HG02678 (cell line): Measurements from ENCODE around the gene ROBO3.

Experiments used
- ATAC-seq: cut with Tn5 transposase; IDR thresholded peaks from one replicate; pipeline ENCODE4 v1.9.1; 2021; ENCODE audit warnings: mild to moderate bottlenecking, moderate library complexity; ENCODE audit not compliant: unreplicated experiment

Gene ROBO3

DNA sequence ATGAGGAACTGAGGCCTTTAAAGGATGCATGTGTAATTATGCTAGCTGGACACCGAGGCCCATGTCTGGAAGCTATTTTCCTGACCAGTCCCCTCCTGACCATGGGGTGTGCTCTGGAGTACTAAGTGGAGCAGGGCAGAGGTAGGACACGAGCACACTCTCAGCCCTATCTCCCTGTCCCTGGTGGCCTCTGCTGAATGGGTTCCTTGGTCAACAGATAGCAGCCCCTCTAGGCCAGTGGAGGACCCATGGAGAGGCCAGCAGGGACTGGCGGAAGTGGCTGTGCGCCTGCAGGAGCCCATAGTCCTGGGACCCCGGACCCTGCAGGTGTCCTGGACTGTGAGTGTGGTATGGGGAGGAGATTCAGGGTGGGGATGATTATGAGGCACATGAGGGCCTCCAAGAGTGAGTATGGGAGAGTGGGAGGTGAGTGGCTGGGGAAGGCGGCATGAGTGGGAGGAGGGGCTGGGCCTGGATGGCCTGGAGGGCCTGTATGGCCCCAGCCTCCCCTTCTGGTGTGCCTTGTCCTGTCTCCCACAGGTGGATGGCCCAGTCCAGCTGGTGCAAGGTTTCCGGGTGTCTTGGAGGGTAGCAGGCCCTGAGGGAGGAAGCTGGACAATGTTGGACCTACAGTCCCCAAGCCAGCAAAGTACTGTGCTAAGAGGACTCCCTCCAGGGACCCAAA is 9.5 kb downstream of the ROBO3 start:
- no peak for ATAC-seq

DNA sequence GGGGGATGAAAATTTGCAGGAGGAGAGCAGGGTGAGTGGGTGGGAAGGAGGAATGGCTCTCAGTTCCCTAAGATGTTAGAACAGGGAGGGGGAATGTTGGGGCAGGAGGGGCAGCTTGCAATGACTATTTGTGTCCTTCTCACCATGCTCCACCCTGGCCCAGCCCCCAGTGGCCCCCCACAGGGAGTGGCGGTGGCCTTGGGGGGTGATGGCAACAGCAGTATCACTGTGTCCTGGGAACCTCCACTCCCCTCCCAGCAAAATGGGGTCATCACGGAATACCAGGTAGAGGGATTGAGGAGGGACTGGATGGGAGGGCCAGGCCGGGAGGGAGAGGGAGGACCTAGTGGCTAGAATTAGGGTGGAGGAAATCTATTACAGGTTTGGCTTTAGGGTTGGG is 10.2 kb downstream of the ROBO3 start:
- ATAC-seq = no peak

DNA sequence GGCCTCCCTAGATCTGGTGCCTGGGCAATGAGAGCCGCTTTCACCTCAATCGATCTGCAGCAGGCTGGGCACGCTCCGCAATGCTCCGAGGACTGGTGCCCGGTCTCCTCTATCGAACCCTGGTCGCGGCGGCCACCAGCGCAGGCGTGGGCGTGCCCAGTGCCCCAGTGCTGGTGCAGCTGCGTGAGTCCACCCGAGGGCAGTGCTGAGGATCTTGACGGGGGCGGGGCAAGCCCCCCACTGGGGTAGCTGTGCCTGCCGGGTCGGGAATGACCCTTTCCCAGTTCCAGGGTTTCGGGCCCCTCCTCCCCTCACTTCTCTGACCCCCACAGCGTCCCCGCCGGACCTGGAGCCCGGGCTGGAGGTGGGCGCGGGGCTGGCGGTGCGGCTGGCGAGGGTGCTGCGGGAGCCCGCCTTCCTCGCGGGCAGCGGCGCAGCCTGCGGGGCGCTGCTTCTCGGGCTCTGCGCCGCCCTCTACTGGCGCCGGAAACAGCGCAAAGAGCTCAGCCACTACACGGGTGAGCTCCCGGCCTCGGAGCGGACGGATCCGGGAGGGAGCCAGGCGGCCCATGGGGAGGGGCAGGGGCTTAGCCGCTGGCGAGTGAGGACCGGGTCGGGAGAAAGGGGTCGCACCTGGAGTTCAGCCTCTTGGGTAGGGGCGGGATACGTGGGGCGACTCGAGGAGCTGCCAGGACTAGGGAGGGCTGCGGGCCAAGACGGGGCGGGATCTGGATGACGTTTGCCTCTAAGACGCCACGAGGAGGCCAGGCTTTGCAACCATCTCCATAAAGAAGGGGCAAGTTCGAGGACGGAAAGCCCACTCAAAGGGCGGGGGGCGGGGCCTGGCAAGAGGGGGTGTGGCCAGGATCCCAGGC is 10.9 kb downstream of the ROBO3 start:
- peak; percentile 89 for ATAC-seq

DNA sequence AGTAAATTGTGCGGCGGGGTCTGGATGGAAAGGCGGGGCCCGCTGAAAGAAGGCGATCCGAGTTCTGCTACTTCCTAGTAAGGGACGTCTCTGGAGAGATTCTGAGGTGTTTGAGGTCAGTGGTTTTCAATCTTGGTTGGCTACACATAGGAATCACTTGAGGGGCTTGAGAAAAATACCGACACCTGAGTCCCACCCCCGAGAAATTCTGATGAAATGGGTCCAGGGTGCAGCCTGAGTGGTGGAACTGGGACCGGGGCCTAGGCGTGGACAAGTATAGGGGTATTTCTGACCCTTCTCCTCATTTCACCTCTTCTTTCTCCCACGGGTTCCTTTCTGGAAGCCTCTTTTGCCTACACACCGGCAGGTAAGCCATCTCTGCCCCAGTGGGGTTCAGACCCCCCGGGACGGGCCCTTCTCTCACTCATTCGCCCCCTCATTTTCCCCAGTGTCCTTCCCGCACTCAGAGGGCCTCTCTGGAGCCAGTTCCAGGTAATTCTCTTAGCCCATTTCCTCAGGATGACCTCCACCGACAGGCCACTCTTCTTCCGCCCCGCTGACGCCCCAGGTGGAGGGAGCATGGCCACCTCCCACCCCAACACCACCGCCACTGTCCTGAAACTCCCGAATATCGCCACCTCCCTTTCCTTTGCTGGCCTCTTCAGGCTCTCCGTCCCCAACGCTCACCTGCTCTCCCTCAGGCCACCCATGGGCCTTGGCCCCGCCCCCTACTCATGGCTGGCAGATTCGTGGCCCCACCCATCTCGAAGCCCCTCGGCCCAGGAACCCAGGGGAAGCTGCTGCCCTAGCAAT is 11.8 kb downstream of the ROBO3 start:
- no peak for ATAC-seq

DNA sequence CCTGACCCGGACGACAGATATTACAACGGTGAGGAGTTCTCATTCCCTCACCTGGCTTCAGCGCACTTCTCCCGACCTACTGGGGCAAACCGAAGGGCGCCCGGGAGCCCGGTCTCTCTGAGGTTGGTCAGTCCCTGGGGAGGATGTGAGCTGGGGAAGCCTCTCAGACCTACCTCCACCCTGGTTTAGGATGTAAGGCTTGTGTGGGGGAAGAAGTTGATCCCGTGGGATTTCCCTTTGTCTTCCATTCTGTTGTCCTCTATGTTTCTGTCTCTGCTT is 12.3 kb downstream of the ROBO3 start:
- no peak for ATAC-seq

DNA sequence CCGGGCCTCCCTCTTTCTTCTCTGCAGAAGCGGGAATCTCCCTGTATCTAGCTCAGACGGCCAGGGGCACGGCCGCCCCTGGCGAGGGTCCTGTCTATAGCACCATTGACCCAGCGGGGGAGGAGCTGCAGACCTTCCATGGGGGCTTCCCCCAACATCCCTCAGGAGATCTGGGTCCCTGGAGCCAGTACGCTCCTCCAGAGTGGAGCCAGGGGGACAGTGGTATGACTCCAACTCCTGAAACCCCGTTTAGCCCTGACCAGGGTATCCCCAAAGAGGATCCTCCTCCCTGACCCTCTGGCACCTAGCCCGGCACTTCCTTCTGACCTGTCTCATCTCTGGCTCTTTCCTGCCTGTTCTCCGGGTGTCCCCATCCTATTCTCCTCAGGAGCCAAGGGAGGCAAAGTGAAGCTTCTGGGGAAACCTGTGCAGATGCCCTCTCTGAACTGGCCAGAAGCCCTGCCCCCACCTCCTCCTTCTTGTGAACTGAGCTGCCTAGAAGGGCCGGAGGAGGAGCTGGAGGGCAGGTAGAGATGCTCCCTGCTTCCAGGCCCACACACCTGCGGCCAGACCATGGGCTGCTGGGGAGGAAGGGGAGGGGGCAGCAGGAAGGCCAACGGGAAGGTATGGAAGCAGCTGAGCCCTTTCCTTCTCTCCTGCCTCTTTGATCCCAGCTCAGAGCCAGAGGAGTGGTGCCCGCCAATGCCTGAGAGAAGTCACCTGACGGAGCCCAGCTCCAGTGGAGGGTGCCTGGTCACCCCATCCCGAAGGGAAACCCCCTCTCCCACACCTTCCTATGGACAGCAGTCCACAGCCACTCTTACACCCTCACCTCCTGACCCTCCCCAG is 12.9 kb downstream of the ROBO3 start:
- ATAC-seq = no peak

DNA sequence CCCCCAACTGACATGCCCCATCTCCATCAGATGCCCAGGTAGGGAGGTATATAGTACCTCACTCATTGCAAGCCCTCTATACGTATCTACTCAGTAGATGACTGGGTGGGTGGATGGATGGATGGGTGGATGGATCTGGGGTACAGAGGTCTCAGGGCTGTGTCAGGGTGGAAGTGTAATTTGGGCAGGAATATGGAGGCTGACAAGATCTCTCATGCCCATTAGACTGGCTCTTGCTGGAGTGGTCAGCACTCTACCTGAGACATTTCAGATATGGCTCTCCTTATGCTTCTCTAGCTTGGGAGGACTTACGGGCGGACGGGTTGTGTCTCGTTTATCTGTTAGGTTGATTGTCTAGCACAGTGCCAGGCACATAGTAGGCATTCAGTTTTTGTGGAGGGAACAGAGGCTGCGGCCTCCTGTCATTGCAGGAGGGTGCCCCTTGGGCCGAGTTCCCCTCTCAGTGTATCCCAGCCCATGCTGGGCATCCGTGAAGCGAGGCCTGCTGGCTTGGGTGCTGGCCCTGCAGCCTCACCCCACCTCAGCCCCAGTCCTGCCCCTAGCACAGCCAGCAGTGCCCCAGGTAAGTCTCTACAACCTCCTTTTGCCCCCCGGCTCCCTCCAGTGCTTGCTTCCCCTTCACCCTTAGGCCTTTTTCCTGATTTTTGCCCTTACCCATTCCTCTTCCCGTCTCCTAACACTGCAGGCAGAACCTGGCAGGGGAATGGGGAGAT is 13.7 kb downstream of the ROBO3 start:
- no peak for ATAC-seq

DNA sequence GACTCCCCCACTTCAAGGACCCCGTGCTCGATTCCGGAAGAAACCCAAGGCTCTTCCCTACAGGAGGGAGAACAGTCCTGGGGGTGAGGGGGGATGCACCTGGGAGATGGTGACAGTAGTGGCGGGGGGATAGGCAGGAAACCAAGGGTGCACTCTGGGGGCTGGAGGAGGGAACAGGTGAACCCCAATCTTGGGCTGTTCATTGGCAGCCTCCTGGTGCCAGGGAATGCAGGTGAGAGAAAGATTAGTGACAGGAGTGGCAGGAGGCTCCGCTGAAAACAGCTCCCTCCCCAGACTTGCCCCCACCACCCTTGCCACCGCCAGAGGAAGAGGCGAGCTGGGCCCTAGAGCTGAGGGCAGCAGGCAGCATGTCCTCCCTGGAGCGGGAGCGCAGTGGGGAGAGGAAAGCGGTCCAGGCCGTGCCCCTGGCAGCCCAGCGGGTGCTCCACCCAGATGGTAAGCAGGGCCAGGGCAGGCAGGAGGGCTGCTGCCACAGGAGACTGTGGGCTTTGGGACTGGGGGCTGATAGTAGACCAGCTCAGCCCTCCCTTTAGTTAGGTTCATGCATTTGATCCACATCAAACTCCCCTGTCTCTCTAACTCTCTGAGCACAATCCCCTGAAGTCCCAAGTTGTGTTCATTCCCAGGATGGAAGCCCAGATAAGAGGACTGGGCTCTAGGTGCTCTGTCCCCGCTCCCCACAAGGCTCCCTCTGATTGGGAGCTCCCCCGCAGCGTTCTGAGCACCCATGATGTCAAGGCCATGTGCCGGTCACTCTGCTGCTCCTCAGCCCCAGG is 14.5 kb downstream of the ROBO3 start:
- no peak for ATAC-seq

DNA sequence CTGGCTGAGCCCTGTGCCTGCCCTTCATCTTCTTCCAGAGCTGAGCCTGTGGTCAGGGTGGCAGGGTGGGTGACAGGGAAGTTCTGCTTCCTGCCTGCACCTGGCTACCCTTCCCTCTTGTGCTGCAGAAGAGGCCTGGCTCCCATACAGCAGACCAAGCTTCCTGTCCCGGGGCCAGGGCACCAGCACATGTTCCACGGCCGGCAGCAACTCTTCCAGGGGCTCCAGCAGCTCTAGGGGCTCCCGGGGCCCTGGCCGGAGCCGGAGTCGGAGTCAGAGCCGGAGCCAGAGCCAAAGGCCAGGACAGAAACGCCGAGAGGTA is 15.0 kb downstream of the ROBO3 start:
- no peak for ATAC-seq

DNA sequence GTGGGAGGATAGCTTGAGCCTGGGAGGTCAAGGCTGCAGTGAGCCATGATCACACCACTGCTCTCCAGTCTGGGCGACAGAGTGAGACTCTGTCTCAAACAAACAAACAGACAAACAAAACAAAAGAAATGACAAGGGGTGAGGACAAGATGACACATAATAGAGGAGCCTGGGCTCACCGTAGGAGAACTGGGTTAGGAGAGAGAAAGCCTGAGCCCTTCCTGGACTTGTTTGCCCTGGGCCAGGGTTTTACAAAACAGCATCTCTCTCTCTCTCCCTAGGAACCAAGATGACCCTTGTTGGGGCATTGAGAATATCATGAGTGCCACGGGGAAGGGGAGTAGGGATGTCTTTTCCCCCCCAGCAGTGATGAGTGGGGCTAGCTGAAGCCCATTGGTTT is 15.7 kb downstream of the ROBO3 start:
- no peak for ATAC-seq

DNA sequence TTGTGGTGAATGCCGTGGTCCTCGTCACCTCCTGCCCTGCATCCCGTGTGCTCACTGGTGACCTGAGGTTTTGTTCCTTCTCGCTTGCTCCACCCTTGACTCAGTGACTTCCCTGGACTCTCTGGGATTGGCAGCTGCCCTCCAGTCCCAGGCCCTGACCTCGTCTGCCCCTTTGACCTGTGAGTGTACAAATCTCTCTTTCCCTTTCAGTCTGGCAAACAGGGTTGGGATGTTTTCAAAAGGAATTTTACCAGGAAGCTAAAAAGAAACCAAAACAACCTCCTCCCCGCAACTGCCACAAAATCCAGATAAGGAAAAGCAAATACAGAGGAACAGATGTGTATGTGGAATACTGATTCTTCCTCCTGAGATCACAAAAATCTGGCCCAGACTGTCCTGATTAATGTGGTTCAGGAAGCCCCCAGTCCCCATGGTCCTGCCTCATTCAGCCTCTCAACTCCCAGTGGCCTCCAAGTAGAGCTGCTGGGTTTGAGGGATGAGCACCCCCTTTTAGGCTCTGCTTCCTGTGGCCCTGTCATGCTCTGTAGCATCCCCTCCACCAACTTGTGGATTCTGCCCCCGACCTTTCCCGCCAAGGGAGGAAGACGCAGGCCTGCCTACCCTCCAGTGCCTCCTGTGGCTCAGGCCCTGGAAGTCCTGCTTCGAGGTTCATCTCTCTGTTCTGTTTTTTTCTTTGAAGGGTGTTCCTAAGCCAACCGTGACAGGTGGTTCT is 17.3 kb downstream of the ROBO3 start:
- ATAC-seq = no peak

DNA sequence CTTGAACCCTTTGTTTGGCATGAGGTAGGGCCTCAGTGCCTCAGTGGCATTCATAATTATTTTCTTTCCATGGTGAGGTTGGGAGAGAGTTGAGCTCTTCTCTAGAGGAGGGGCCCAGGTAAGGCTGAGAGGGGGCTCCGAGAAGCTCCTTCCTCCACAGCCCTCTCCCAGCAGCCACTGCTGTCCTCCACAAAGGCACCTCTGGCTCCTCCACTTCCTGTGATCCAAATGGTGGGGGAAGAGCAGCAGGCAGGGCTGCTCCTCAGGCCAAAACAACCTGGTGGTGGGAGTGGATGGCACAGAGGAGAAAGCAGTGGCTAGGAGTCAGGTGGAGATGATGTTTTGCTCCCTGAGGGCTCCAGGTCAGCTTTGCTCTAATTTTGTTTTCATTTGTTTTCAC is 19.1 kb downstream of the ROBO3 start:
- no peak for ATAC-seq

DNA sequence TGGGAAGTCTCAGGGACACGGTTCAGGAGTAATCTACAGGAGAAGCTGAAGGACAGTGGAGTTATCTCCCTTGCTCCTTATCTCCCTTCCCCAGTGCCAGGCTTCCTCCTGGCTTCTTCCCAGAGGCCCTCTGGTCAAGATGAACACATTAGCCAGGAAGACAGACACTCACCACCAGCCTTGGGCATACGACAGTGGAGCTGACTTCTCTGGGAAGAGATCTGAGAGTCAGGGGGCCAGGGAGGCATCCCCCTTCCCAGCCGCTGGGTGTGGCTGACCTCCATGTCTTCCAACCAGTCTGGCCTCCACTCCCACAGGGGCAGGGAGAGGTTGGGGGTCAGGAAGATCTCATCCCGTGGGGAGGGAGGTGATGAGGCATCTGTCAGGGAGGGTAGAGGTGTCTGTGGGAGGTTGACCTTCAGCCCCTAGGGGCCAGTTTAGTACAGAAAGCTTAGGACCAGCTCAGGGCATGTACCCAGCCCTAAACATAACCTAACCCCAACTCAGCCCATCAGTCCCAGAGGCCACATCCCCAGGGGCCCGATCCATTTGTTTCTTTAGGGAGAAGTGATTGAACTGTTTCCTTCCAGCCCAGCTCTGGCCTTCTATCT is 19.7 kb downstream of the ROBO3 start:
- no peak for ATAC-seq

DNA sequence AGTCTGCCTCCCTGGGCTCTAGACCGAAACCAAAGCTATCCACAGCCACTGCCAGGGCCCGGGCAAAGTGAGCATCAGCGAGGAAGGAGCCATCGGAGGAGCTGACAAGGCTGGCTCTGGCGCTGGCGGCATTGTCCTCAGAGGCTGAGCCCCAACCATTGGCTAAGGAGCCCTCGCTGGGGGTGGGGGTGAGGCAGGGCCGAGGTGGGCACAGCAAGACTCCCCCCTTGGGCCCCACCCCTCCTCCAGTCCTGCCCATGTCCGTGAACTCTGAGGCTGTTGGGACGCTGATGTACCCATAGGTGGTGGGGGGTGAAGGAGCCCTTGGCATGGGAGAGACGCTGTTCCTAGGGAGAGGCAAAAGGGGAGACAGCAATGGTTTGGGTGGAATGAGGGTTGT is 21.2 kb downstream of the ROBO3 start:
- no peak for ATAC-seq

DNA sequence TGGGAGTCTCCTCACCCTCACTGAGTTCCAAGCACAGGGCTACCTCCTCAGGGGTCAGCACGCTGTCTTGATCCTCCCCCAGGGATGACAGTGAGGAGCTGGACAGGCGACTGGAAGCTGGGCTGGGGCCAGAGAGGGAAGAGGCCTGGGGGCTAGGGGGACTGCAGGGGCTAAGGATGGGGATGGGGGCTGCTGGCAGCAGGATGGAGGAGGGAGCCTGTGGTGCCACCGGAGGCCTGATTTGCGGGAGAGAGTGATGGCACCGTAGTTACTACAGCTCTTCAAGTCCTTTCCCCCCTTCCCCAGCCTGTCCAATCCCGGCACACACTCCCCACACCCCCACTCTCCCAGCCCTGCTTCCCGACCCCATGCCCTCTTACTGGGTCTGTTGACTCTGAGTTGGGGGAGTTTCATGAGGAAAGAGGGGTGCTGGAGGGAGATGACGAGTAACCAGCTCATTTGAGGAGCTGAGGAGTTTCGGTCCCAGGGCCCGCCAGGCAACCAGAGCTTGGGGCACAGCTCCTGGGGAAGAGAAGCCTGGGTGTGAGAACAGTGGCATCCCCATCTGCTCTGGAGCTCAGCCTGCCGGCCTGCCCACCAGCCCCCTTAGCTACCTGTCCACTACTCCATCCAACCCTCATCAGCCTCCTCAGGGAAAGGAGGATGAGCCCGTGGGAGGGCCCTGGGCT is 21.9 kb downstream of the ROBO3 start:
- no peak for ATAC-seq

DNA sequence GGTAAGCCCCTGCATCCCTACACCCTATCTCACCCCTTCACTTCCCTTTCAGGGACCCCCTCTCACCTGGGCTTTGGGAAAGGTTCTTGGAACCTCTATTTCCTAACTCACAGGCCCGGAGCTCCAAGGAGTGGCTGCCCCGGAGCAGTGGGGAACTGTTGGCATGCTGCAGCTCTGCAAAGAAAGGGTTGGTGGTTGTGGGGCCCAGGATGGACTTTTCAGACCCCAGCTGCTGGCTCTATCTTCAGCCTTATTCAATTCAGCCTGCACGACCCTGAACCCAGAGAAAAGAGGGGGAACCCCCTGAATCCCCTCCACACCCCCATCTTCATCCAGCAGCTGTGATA is 22.4 kb downstream of the ROBO3 start:
- no peak for ATAC-seq

DNA sequence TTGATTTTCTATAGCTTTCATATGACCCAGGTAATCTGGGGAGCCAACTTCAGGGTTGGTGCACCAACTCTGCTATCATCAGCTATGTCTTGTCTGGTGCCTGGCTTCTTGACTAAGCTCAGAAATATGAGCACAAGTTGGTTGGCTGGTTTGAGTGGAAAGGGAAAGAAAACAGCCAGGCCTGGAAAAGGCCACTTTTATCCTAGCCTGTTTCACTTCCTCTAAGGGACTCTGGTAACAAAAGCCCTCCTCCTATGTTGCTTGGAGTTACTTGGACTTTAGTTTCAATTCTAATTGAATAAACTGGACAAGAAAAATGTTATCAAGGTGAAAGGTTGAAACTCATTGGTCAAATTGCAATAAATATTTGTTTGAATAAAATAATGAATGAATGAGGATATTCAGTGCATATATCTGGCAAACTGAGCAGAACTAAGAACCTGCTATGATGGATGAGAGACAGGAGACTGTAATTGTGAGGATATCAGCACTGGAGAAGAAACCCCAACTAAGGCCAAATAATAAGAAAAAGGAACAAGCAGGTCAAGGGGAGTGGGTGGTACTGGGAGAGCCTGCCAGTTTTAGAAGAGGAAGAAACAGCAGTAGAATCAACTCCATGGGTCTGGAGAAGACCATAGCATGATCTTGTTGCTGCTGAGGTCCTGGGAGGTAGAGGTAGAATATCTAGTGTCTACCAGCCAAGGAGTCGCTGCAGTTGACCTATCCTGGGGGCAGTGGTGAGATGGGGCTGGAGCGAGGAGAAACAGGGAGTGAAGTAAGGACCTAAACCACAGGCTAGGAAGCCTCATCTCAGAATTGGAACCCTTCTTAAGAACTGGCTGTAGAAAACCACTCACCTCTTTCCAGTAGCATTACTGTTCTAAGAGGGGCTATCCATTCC is 24.2 kb downstream of the ROBO3 start:
- ATAC-seq = no peak
